ENCODE measurements around the gene KATNB1.

The KATNB1 gene

GRCh38 chr16:57762365-57763040 lies 26.9 kb downstream of the KATNB1 start:
- no peak overlapping the region for H3K4ac ChIP-seq (ENCODE audit: low read depth, low read length)
- no CpG with 5 or more reads among the region's 15 CpGs for WGBS (ENCODE audit: extremely low coverage, insufficient coverage, insufficient read length)
- no peak overlapping the region for H3K14ac ChIP-seq (ENCODE audit: low read length)
- H3K9me3 ChIP-seq (ENCODE audit: insufficient read depth, low read depth, low read length): peaks cover 4% of the 10 kb centered on the region
- peaks cover 27 to 33% of the 10 kb centered on the region in 2 experiments for H3K4me1 ChIP-seq (ENCODE audit: control insufficient read depth in 1 of 2, insufficient read depth in 2 of 2, low read length in 2 of 2)
- no peak overlapping the region for H2BK120ac ChIP-seq (ENCODE audit: insufficient read depth, low read length, poor library complexity)
- H3K27ac ChIP-seq (ENCODE audit: low read depth, low read length): no peak overlapping the region
- no peak overlapping the region for H3K18ac ChIP-seq (ENCODE audit: low read length)
- no peak overlapping the region for H2AFZ ChIP-seq (ENCODE audit: insufficient read depth, low read length, poor library complexity)
- H3K4me2 ChIP-seq (ENCODE audit: low read length): no peak overlapping the region
- no peak overlapping the region for H3K23ac ChIP-seq (ENCODE audit: low read length)
- peaks cover 3% of the 10 kb centered on the region for H3K79me1 ChIP-seq (ENCODE audit: low read length)
- no peaks in the 10 kb centered on the region for H3K79me2 ChIP-seq (ENCODE audit: control insufficient read depth, insufficient read depth, low read length, poor library complexity)
- no peak overlapping the region for H2BK5ac ChIP-seq (ENCODE audit: low read depth, low read length, poor library complexity)
- H2BK12ac ChIP-seq (ENCODE audit: low read length): no peak overlapping the region
- no peak overlapping the region for H4K8ac ChIP-seq (ENCODE audit: low read depth, low read length)
- no peaks in the 10 kb centered on the region for H3K27me3 ChIP-seq (ENCODE audit: insufficient read depth, low read length)
- H3K4me3 ChIP-seq (ENCODE audit: low read depth, low read length): no peak overlapping the region
- H3K9ac ChIP-seq (ENCODE audit: low read length): no peak overlapping the region
- H2AK5ac ChIP-seq (ENCODE audit: low read length): no peak overlapping the region
- H4K91ac ChIP-seq (ENCODE audit: low read depth, low read length): no peak overlapping the region
- H4K12ac ChIP-seq (ENCODE audit: low read depth, low read length): no peak overlapping the region
- peaks cover 56 to 70% of the 10 kb centered on the region in 2 experiments for H3K36me3 ChIP-seq (ENCODE audit: control insufficient read depth in 1 of 2, insufficient read depth in 2 of 2, low read length in 2 of 2)
- no peak for DNase-seq

GRCh38 chr16:57763285-57764005 lies 27.9 kb downstream of the KATNB1 start:
- Histone ChIP-seq H3K4me2 (ENCODE audit: low read length) (no peak overlapping the region), H4K12ac (ENCODE audit: low read depth, low read length) (no peak overlapping the region), H3K14ac (ENCODE audit: low read length) (no peak overlapping the region), H3K9me3 (ENCODE audit: insufficient read depth, low read depth, low read length) (peaks cover 4% of the 10 kb centered on the region), H3K9ac (ENCODE audit: low read length) (no peak overlapping the region), H4K8ac (ENCODE audit: low read depth, low read length) (no peak overlapping the region), H3K4me3 (ENCODE audit: low read depth, low read length) (no peak overlapping the region), H3K4ac (ENCODE audit: low read depth, low read length) (no peak overlapping the region), H3K23ac (ENCODE audit: low read length) (no peak overlapping the region), H3K79me1 (ENCODE audit: low read length) (peaks cover 3% of the 10 kb centered on the region), H3K27ac (ENCODE audit: low read depth, low read length) (no peak overlapping the region), H3K79me2 (ENCODE audit: control insufficient read depth, insufficient read depth, low read length, poor library complexity) (no peaks in the 10 kb centered on the region), H3K36me3 (ENCODE audit: control insufficient read depth in 1 of 2, insufficient read depth in 2 of 2, low read length in 2 of 2) (peaks cover 50 to 64% of the 10 kb centered on the region in 2 experiments), H3K27me3 (ENCODE audit: insufficient read depth, low read length) (no peaks in the 10 kb centered on the region), H2BK120ac (ENCODE audit: insufficient read depth, low read length, poor library complexity) (no peak overlapping the region), H3K4me1 (ENCODE audit: control insufficient read depth in 1 of 2, insufficient read depth in 2 of 2, low read length in 2 of 2) (peaks cover 26 to 30% of the 10 kb centered on the region in 2 experiments), H2BK5ac (ENCODE audit: low read depth, low read length, poor library complexity) (no peak overlapping the region), H3K18ac (ENCODE audit: low read length) (no peak overlapping the region), H2AK5ac (ENCODE audit: low read length) (no peak overlapping the region), H2BK12ac (ENCODE audit: low read length) (no peak overlapping the region), H4K91ac (ENCODE audit: low read depth, low read length) (no peak overlapping the region), H2AFZ (ENCODE audit: insufficient read depth, low read length, poor library complexity) (no peak overlapping the region)
- WGBS (ENCODE audit: extremely low coverage, insufficient coverage, insufficient read length): no CpG with 5 or more reads among the region's 14 CpGs
- no peak for DNase-seq

- no peak overlapping the region for H3K9ac ChIP-seq (ENCODE audit: low read length)
- no peak overlapping the region for H2BK12ac ChIP-seq (ENCODE audit: low read length)
- H3K79me1 ChIP-seq (ENCODE audit: low read length): peaks cover 1% of the 10 kb centered on the region
- no peak overlapping the region for H3K14ac ChIP-seq (ENCODE audit: low read length)
- H3K18ac ChIP-seq (ENCODE audit: low read length): no peak overlapping the region
- no peak overlapping the region for H2AK5ac ChIP-seq (ENCODE audit: low read length)
- no peak overlapping the region for H3K4me2 ChIP-seq (ENCODE audit: low read length)
- WGBS (ENCODE audit: extremely low coverage, insufficient coverage, insufficient read length): no CpG with 5 or more reads among the region's 9 CpGs
- no peak overlapping the region for H4K12ac ChIP-seq (ENCODE audit: low read depth, low read length)
- no peak overlapping the region for H3K27ac ChIP-seq (ENCODE audit: low read depth, low read length)
- H3K79me2 ChIP-seq (ENCODE audit: control insufficient read depth, insufficient read depth, low read length, poor library complexity): no peaks in the 10 kb centered on the region
- no peak overlapping the region for H3K23ac ChIP-seq (ENCODE audit: low read length)
- H3K9me3 ChIP-seq (ENCODE audit: insufficient read depth, low read depth, low read length): peaks cover 4% of the 10 kb centered on the region
- H4K91ac ChIP-seq (ENCODE audit: low read depth, low read length): no peak overlapping the region
- no peaks in the 10 kb centered on the region for H3K27me3 ChIP-seq (ENCODE audit: insufficient read depth, low read length)
- H3K4me1 ChIP-seq (ENCODE audit: control insufficient read depth in 1 of 2, insufficient read depth in 2 of 2, low read length in 2 of 2): peaks cover 20 to 24% of the 10 kb centered on the region in 2 experiments
- no peak overlapping the region for H2BK120ac ChIP-seq (ENCODE audit: insufficient read depth, low read length, poor library complexity)
- H4K8ac ChIP-seq (ENCODE audit: low read depth, low read length): no peak overlapping the region
- H3K4ac ChIP-seq (ENCODE audit: low read depth, low read length): no peak overlapping the region
- DNase-seq: no peak
- H2AFZ ChIP-seq (ENCODE audit: insufficient read depth, low read length, poor library complexity): no peak overlapping the region
- H3K36me3 ChIP-seq (ENCODE audit: control insufficient read depth in 1 of 2, insufficient read depth in 2 of 2, low read length in 2 of 2): peaks cover 46 to 61% of the 10 kb centered on the region in 2 experiments
- H2BK5ac ChIP-seq (ENCODE audit: low read depth, low read length, poor library complexity): no peak overlapping the region
- no peak overlapping the region for H3K4me3 ChIP-seq (ENCODE audit: low read depth, low read length)
Observed at GRCh38 chr16:57764006-57764340, 28.4 kb downstream of the KATNB1 start.

GRCh38 chr16:57764341-57765159 lies 29.0 kb downstream of the KATNB1 start:
- peak; percentile 25 to 55 for DNase-seq
- Histone ChIP-seq H3K18ac (ENCODE audit: low read length) (no peak overlapping the region), H2AFZ (ENCODE audit: insufficient read depth, low read length, poor library complexity) (no peak overlapping the region), H3K79me2 (ENCODE audit: control insufficient read depth, insufficient read depth, low read length, poor library complexity) (no peaks in the 10 kb centered on the region), H2AK5ac (ENCODE audit: low read length) (no peak overlapping the region), H2BK12ac (ENCODE audit: low read length) (no peak overlapping the region), H2BK5ac (ENCODE audit: low read depth, low read length, poor library complexity) (no peak overlapping the region), H3K27me3 (ENCODE audit: insufficient read depth, low read length) (no peaks in the 10 kb centered on the region), H3K4me1 (ENCODE audit: control insufficient read depth in 1 of 2, insufficient read depth in 2 of 2, low read length in 2 of 2) (peaks cover 16 to 20% of the 10 kb centered on the region in 2 experiments), H3K27ac (ENCODE audit: low read depth, low read length) (peak overlapping the region; percentile 1), H3K23ac (ENCODE audit: low read length) (no peak overlapping the region), H3K79me1 (ENCODE audit: low read length) (no peaks in the 10 kb centered on the region), H4K91ac (ENCODE audit: low read depth, low read length) (no peak overlapping the region), H3K4ac (ENCODE audit: low read depth, low read length) (no peak overlapping the region), H3K4me3 (ENCODE audit: low read depth, low read length) (no peak overlapping the region), H3K9me3 (ENCODE audit: insufficient read depth, low read depth, low read length) (peaks cover 4% of the 10 kb centered on the region), H3K9ac (ENCODE audit: low read length) (no peak overlapping the region), H3K36me3 (ENCODE audit: control insufficient read depth in 1 of 2, insufficient read depth in 2 of 2, low read length in 2 of 2) (peaks cover 52 to 65% of the 10 kb centered on the region in 2 experiments), H2BK120ac (ENCODE audit: insufficient read depth, low read length, poor library complexity) (no peak overlapping the region), H3K14ac (ENCODE audit: low read length) (no peak overlapping the region), H3K4me2 (ENCODE audit: low read length) (no peak overlapping the region), H4K8ac (ENCODE audit: low read depth, low read length) (no peak overlapping the region), H4K12ac (ENCODE audit: low read depth, low read length) (no peak overlapping the region)
- WGBS (ENCODE audit: extremely low coverage, insufficient coverage, insufficient read length): no CpG with 5 or more reads among the region's 6 CpGs
